Keratinocyte (primary cell): ENCODE results near the gene LENG1. TPM values are rescaled to one million over a fixed set of nuclear protein-coding genes. Genes with fewer than 3 reads are reported as not detected.

ENCODE experiments used
- DNase-seq: peaks from one replicate; pipeline ENCODE4 v3.0.0-alpha.2; 2011; ENCODE audit warnings: low read depth, missing footprints, low spot score
- FAIRE-seq: peaks from 2 replicates; lab custom pipeline; 2011; peaks lifted over from hg19 to GRCh38; lab: Jason Lieb, UNC
- H2AFZ ChIP-seq: 2 replicates; pipeline ENCODE4 v1.6.0; 2012; ENCODE audit warnings: low read length, control low read depth, inconsistent platforms; ENCODE audit not compliant: control insufficient read depth
- H3K27ac ChIP-seq: 2 replicates; pipeline ENCODE4 v1.5.1; 2011; ENCODE audit warnings: low read length; ENCODE audit not compliant: control insufficient read depth, insufficient read depth
- H3K27me3 ChIP-seq: 3 replicates; pipeline ENCODE4 v1.6.0; 2011; ENCODE audit warnings: low read length; ENCODE audit not compliant: control insufficient read depth, insufficient read depth; ENCODE audit errors: extremely low read depth
- H3K36me3 ChIP-seq, 2 experiments: 2 replicates in 1 of 2; 3 replicates in 1 of 2; pipeline ENCODE4 v1.5.1; 2011; ENCODE audit warnings: low read length in 2 of 2, mild to moderate bottlenecking in 1 of 2; ENCODE audit not compliant: control insufficient read depth in 2 of 2, insufficient read depth in 2 of 2; ENCODE audit errors: extremely low read depth in 1 of 2
- H3K4me1 ChIP-seq: 3 replicates; pipeline ENCODE4 v1.5.1; 2011; ENCODE audit warnings: low read length; ENCODE audit not compliant: control insufficient read depth, insufficient read depth; ENCODE audit errors: extremely low read depth
- H3K4me2 ChIP-seq: 3 replicates; pipeline ENCODE4 v1.6.0; 2011; ENCODE audit warnings: low read depth, low read length; ENCODE audit not compliant: control insufficient read depth, insufficient read depth; ENCODE audit errors: extremely low read depth
- H3K4me3 ChIP-seq, 3 experiments: fragments of 200-600 bp in 1 of 3; sonication (generic) in 1 of 3; 2 replicates in 2 of 3; 3 replicates in 1 of 3; pipeline ENCODE4 v1.5.1; 2011 to 2016; ENCODE audit warnings: low read length in 3 of 3, mild to moderate bottlenecking in 3 of 3, control low read depth in 2 of 3, inconsistent platforms in 1 of 3, low read depth in 1 of 3, mixed read lengths in 1 of 3, mixed run types in 1 of 3, moderate library complexity in 1 of 3; ENCODE audit not compliant: control insufficient read depth in 2 of 3, insufficient read depth in 2 of 3; ENCODE audit errors: extremely low read depth in 1 of 3
- H3K79me2 ChIP-seq: 2 replicates; pipeline ENCODE4 v1.6.0; 2012; ENCODE audit warnings: low read length; ENCODE audit not compliant: control insufficient read depth, insufficient read depth
- H3K9ac ChIP-seq: 3 replicates; pipeline ENCODE4 v1.6.0; 2011; ENCODE audit warnings: low read length; ENCODE audit not compliant: control insufficient read depth, insufficient read depth; ENCODE audit errors: extremely low read depth
- H3K9me1 ChIP-seq: 3 replicates; pipeline ENCODE4 v1.6.0; 2011; ENCODE audit warnings: low read length; ENCODE audit not compliant: control insufficient read depth, insufficient read depth; ENCODE audit errors: extremely low read depth
- H3K9me3 ChIP-seq: 2 replicates; pipeline ENCODE4 v1.5.1; 2012; ENCODE audit warnings: low read depth, low read length; ENCODE audit not compliant: control insufficient read depth
- H4K20me1 ChIP-seq: 3 replicates; pipeline ENCODE4 v1.6.0; 2011; ENCODE audit warnings: low read length; ENCODE audit not compliant: control insufficient read depth, insufficient read depth; ENCODE audit errors: extremely low read depth
- CTCF ChIP-seq, 3 experiments: IDR thresholded peaks in 1 of 3; conservative IDR thresholded peaks in 1 of 3; optimal IDR thresholded peaks in 1 of 3; 2 replicates in 2 of 3; 3 replicates in 1 of 3; pipeline versions ENCODE3 to v1.5.1; 2011; ENCODE audit warnings: low read length in 3 of 3, mild to moderate bottlenecking in 3 of 3, moderate library complexity in 2 of 3, control low read depth in 1 of 3, inconsistent platforms in 1 of 3; ENCODE audit not compliant: insufficient read depth in 2 of 3; ENCODE audit errors: extremely low read depth in 1 of 3
- EZH2 ChIP-seq: IDR thresholded peaks from one replicate; pipeline ENCODE4 v1.6.1; 2012; ENCODE audit warnings: inconsistent platforms, mild to moderate bottlenecking, low read length, moderate library complexity
- dilution Hi-C: fragments of 300-500 bp; cut with MboI; formaldehyde crosslinking; loops from one replicate; pipeline ENCODE4 v1.7.0; 2020; ENCODE audit warnings: low sequenced_read_pairs; ENCODE audit not compliant: extremely low pct_ligation_motif_present
- polyA plus RNA-seq, 5 experiments: library from polyadenylated mRNA; depleted of rRNA in 3 of 5; stranded (reverse) in 3 of 5; stranded (forward) in 1 of 5; unstranded in 1 of 5; fragments of >200 nt; gene quantifications; 1 replicate in 1 of 5; 2 replicates in 3 of 5; 3 replicates in 1 of 5; pipeline versions ENCODE4 v1.2.1 to v1.2.3, GENCODE V29; 2011 to 2012; ENCODE audit warnings: missing spikeins in 2 of 5, low read depth in 1 of 5, low replicate concordance in 1 of 5

Gene LENG1
- polyA plus RNA-seq, 1 donor (not counting 4 experiments of a cell fraction or from before 2014, with no cell fraction given): 3.4 TPM

DNA sequence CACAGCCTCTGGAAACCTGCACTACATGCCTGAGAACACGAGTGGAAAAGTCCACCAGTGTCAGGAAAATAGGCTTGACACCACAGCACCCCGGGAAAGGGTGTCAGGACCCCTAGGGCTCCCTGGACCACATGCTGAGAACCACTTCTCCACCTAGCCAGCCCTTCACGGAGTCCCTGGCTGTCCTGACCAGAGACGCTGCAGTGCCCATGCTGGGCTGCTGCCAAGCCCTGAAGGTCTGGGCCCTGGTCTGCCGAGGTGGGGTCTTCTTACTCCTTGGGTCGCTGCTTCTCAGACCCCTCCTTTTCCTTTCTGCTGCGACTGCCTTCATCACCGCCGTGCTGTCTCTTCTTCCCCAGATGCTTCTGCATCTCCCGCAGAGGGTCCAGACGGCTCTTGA is 3.0 kb downstream of the LENG1 start:
- H3K4me2 ChIP-seq: no peak overlapping the region
- no peaks in the 10 kb centered on the region for H3K9me1 ChIP-seq
- H3K9me3 ChIP-seq: no peaks in the 10 kb centered on the region
- H3K9ac ChIP-seq: no peak overlapping the region
- no peak overlapping the region for H2AFZ ChIP-seq
- TF ChIP-seq CTCF (optimal IDR thresholded peaks at IDR 0.05 in 1 of 3, IDR thresholded peaks at IDR 0.05 in 1 of 3, conservative IDR thresholded peaks at IDR 0.05 in 1 of 3; ENCODE audit: extremely low read depth in 1 of 3, insufficient read depth in 2 of 3, low read length in 3 of 3) (no peak), EZH2 (no peak)
- no peak overlapping the region for H3K27ac ChIP-seq
- FAIRE-seq: no peak
- dilution Hi-C loops: no loop called here
- peaks cover 7% of the 10 kb centered on the region for H3K79me2 ChIP-seq
- peaks cover 31 to 38% of the 10 kb centered on the region in 2 experiments for H3K36me3 ChIP-seq
- H3K4me3 ChIP-seq: no peak overlapping the region
- peaks cover 22% of the 10 kb centered on the region for H3K4me1 ChIP-seq
- no peak for DNase-seq
- H4K20me1 ChIP-seq: peaks cover 5% of the 10 kb centered on the region
- H3K27me3 ChIP-seq: no peaks in the 10 kb centered on the region

DNA sequence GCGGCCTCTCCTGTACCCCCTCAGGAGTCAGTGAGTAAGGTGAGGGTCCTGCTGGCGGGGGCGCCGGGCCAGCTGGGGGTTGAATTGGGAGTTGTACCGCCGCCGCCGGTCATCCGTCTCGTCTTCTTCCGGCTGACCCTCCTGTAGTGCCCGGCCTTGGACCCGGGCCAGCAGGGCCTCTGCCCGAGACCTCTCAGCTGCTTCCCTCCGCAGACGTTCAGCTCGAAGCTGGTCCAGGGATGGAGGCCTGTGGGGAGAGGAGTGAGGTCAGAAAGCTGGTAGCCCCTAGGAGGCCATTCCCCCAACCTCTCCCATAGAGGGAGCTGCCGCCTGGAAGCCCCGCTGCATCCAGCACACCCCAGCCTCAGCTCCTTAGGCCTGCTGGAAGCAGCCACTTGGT is 3.8 kb downstream of the LENG1 start:
- Histone ChIP-seq H3K36me3 (peaks cover 32 to 40% of the 10 kb centered on the region in 2 experiments), H3K79me2 (peaks cover 7% of the 10 kb centered on the region)
- dilution Hi-C loops: no loop called here

More for the DNA sequence above, 3.8 kb downstream of the LENG1 start:
- H3K4me2 ChIP-seq: no peak overlapping the region
- H3K9me3 ChIP-seq: no peaks in the 10 kb centered on the region
- H3K4me3 ChIP-seq: no peak overlapping the region
- no peak overlapping the region for H2AFZ ChIP-seq
- H3K9ac ChIP-seq: no peak overlapping the region
- H4K20me1 ChIP-seq: peaks cover 9% of the 10 kb centered on the region
- DNase-seq (no peak), FAIRE-seq (no peak)
- no peaks in the 10 kb centered on the region for H3K9me1 ChIP-seq
- no peaks in the 10 kb centered on the region for H3K27me3 ChIP-seq
- peaks cover 16% of the 10 kb centered on the region for H3K4me1 ChIP-seq
- TF ChIP-seq EZH2 (no peak), CTCF (optimal IDR thresholded peaks at IDR 0.05 in 1 of 3, IDR thresholded peaks at IDR 0.05 in 1 of 3, conservative IDR thresholded peaks at IDR 0.05 in 1 of 3; ENCODE audit: extremely low read depth in 1 of 3, insufficient read depth in 2 of 3, low read length in 3 of 3) (no peak)
- no peak overlapping the region for H3K27ac ChIP-seq
